Measurements from ENCODE around the gene MVB12A. TPM values are rescaled to one million over a fixed set of nuclear protein-coding genes. Genes with fewer than 3 reads are reported as not detected.

The MVB12A gene
- total RNA-seq, 5 donors from 2014 or later (not counting 1 experiment from before 2014, with no cell fraction given) = 21.0 to 41.4 (median 35.3) TPM

GRCh38 chr19:17471410-17472125, 51.7 kb downstream of the MVB12A start:
- no peaks in the 10 kb centered on the region for H3K36me3 ChIP-seq (ENCODE audit: control insufficient read depth in 2 of 2, extremely low read depth in 1 of 2, insufficient read depth in 1 of 2, low read length in 1 of 2)
- ATAC-seq (replicated peaks in 1 of 4) (no peak), DNase-seq (no peak)
- WGBS (ENCODE audit: insufficient coverage) = 72% methylated on average over 7 of the region's 12 CpGs
- H3K27ac ChIP-seq (ENCODE audit: low read length) = no peak overlapping the region
- Mint-ChIP-seq H3K27ac (peak overlapping the region; percentile 49 to 52), H3K36me3 (no peaks in the 10 kb centered on the region), H3K4me3 (peak overlapping the region; percentile 92 to 98 (median 92)), H3K9me3 (no peaks in the 10 kb centered on the region), H3K4me1 (peaks cover 25 to 31% (median 27%) of the 10 kb centered on the region in 3 donors), H3K27me3 (no peaks in the 10 kb centered on the region)
- no peak overlapping the region for H3K4me3 ChIP-seq (ENCODE audit: control insufficient read depth in 1 of 2, extremely low read depth in 1 of 2, low read length in 1 of 2)
- POLR2A ChIA-PET = interaction anchor here in 1 of 2 donors (0.5 kb wide), 1 partner anchor 68 kb away, joined by 4 read pairs; no protein-coding TSS in a partner anchor
- CTCF ChIA-PET = interaction anchor here in 1 of 2 donors (0.6 kb wide), 1 partner anchor 13 kb away, joined by 3 read pairs; no protein-coding TSS in a partner anchor
- no peaks in the 10 kb centered on the region for H3K9me3 ChIP-seq
- H3K4me1 ChIP-seq (ENCODE audit: control insufficient read depth in 1 of 2, extremely low read depth in 1 of 2, insufficient read depth in 2 of 2, low read length in 2 of 2) = peaks cover 2 to 27% of the 10 kb centered on the region in 2 experiments
- no peaks in the 10 kb centered on the region for H3K27me3 ChIP-seq (replicated peaks in 1 of 2; ENCODE audit: control insufficient read depth in 2 of 2, extremely low read depth in 1 of 2, insufficient read depth in 2 of 2, low read length in 1 of 2)

GRCh38 chr19:17473041-17473440, 53.2 kb downstream of the MVB12A start:
- H3K4me3 ChIP-seq (ENCODE audit: control insufficient read depth in 1 of 2, extremely low read depth in 1 of 2, low read length in 1 of 2) = no peak overlapping the region
- 86% methylated on average over 4 of the region's 9 CpGs for WGBS (ENCODE audit: insufficient coverage)
- H3K27ac Mint-ChIP-seq = peak overlapping the region in 1 of 2 donors; percentile 34
- H3K4me1 ChIP-seq (ENCODE audit: control insufficient read depth in 1 of 2, extremely low read depth in 1 of 2, insufficient read depth in 2 of 2, low read length in 2 of 2) = peaks cover 2 to 27% of the 10 kb centered on the region in 2 experiments
- CTCF ChIA-PET = no interaction called here
- DNase-seq (no peak), ATAC-seq (replicated peaks in 1 of 4) (no peak)
- no peaks in the 10 kb centered on the region for H3K9me3 ChIP-seq
- POLR2A ChIA-PET = no interaction called here
- no peaks in the 10 kb centered on the region for H3K9me3 Mint-ChIP-seq
- H3K4me1 Mint-ChIP-seq = peaks cover 25 to 31% (median 27%) of the 10 kb centered on the region in 3 donors
- no peaks in the 10 kb centered on the region for H3K36me3 ChIP-seq (ENCODE audit: control insufficient read depth in 2 of 2, extremely low read depth in 1 of 2, insufficient read depth in 1 of 2, low read length in 1 of 2)
- no peaks in the 10 kb centered on the region for H3K27me3 ChIP-seq (replicated peaks in 1 of 2; ENCODE audit: control insufficient read depth in 2 of 2, extremely low read depth in 1 of 2, insufficient read depth in 2 of 2, low read length in 1 of 2)
- no peak overlapping the region for H3K27ac ChIP-seq (ENCODE audit: low read length)
- no peaks in the 10 kb centered on the region for H3K36me3 Mint-ChIP-seq
- H3K27me3 Mint-ChIP-seq = no peaks in the 10 kb centered on the region
- peak overlapping the region in 2 of 3 donors; percentile 6 to 98 for H3K4me3 Mint-ChIP-seq

Other genes starting within 250 kb of the MVB12A start
- gene USE1, start 204.7 kb upstream of the MVB12A start, total RNA-seq = 10 to 100 TPM; 23.8 to 45.2 (median 38.6) TPM
- 10 to 100 TPM; 21.5 to 33.3 (median 23.0) TPM for gene OCEL1, start 193.8 kb upstream of the MVB12A start, total RNA-seq
- 1 to 10 TPM in 4 of 5 donors, under 1 TPM in 1; 0.55 to 6.4 (median 2.8) TPM for gene NR2F6, start 174.1 kb upstream of the MVB12A start, total RNA-seq
- gene USHBP1, start 155.3 kb upstream of the MVB12A start, total RNA-seq = under 1 TPM in 4 of 5 donors, not detected in 1; 0.10 to 0.61 (median 0.38) TPM
- 100 to 1,000 TPM in 3 of 5 donors, 10 to 100 TPM in 2; 76.7 to 130 (median 117) TPM for gene BABAM1, start 152.6 kb upstream of the MVB12A start, total RNA-seq
- 1 to 10 TPM in 4 of 5 donors, under 1 TPM in 1; 0.93 to 6.5 (median 2.9) TPM for gene ANKLE1, start 138.1 kb upstream of the MVB12A start, total RNA-seq
- 10 to 100 TPM in 3 of 5 donors, 1 to 10 TPM in 2; 5.3 to 12.4 (median 11.3) TPM for gene ABHD8, start 116.6 kb upstream of the MVB12A start, total RNA-seq
- 10 to 100 TPM; 37.6 to 87.0 (median 69.3) TPM for gene MRPL34, start 114.2 kb upstream of the MVB12A start, total RNA-seq
- gene DDA1, start 110.5 kb upstream of the MVB12A start, total RNA-seq = 10 to 100 TPM; 37.3 to 51.7 (median 42.0) TPM
- gene ANO8, start 85.2 kb upstream of the MVB12A start, total RNA-seq = 10 to 100 TPM; 18.3 to 27.4 (median 24.9) TPM
- gene GTPBP3, start 82.5 kb upstream of the MVB12A start, total RNA-seq = 10 to 100 TPM; 31.9 to 72.5 (median 65.7) TPM
- gene PLVAP, start 42.7 kb upstream of the MVB12A start, total RNA-seq = under 1 TPM in 4 of 5 donors, not detected in 1; 0.19 to 0.86 (median 0.48) TPM
- gene CCDC194, start 25.9 kb upstream of the MVB12A start, total RNA-seq = 1 to 10 TPM; 1.4 to 3.3 (median 2.6) TPM
- 10 to 100 TPM; 43.9 to 62.0 (median 52.2) TPM for gene BST2, start 14.4 kb upstream of the MVB12A start, total RNA-seq
- gene TMEM221, start 28.6 kb downstream of the MVB12A start, total RNA-seq = not detected
- not detected for gene NXNL1, start 40.9 kb downstream of the MVB12A start, total RNA-seq
- 10 to 100 TPM in 3 of 5 donors, 1 to 10 TPM in 2; 5.9 to 13.3 (median 10.5) TPM for gene SLC27A1, start 50.5 kb downstream of the MVB12A start, total RNA-seq
- 100 to 1,000 TPM in 1 of 5 donors, 10 to 100 TPM in 4; 46.2 to 103 (median 77.5) TPM for gene PGLS, start 91.6 kb downstream of the MVB12A start, total RNA-seq
- gene COLGALT1, start 135.6 kb downstream of the MVB12A start, total RNA-seq = 10 to 100 TPM; 43.0 to 78.1 (median 70.8) TPM

Measured in T-cell (primary cell).